GM12878 (cell line): ENCODE measurements around the gene TSNAX. TPM values are rescaled to one million over a fixed set of nuclear protein-coding genes. Genes with fewer than 3 reads are reported as not detected.

ENCODE experiments used
- ATAC-seq: fragments of 200-7000 bp; cut with Tn5 transposase; 3 replicates; pipeline ENCODE4 v1.9.1; 2020; ENCODE audit warnings: mild to moderate bottlenecking, moderate library complexity
- BruUV-seq: library from RNA; stranded (reverse); fragments of 400-500 nt; replicated peaks from 2 replicates; lab custom pipeline; 2021; lab: Mats Ljungman, UMichigan
- CTCF ChIA-PET: fragments of 300-600 bp; sonication (Branson Sonifier 250); formaldehyde crosslinking; extraction: SDS; loops from one replicate; lab custom pipeline; 2021; ENCODE audit warnings: inconsistent platforms; lab: Yijun Ruan, JAX
- POLR2A ChIA-PET: fragments of 350-600 bp; formaldehyde crosslinking; extraction: SDS; loops from one replicate; lab custom pipeline; 2021; ENCODE audit warnings: inconsistent platforms; lab: Charles Lee
- RAD21 ChIA-PET: fragments of 300-600 bp; sonication (Branson Sonifier 250); formaldehyde crosslinking; loops from one replicate; lab custom pipeline; 2023; ENCODE audit warnings: antibody characterized with exemption; ENCODE audit not compliant: unreplicated experiment; lab: Charles Lee
- SMC1A ChIA-PET: fragments of 300-600 bp; sonication (Branson Sonifier 250); formaldehyde crosslinking; loops from one replicate; lab custom pipeline; 2023; ENCODE audit not compliant: unreplicated experiment, uncharacterized antibody; lab: Charles Lee
- DNase-seq: peaks from one replicate; pipeline ENCODE4 v3.0.0-alpha.2; 2011; ENCODE audit warnings: low read depth, low spot score
- FAIRE-seq: peaks from 3 replicates; lab custom pipeline; 2011; peaks lifted over from hg19 to GRCh38; lab: Jason Lieb, UNC
- H2AFZ ChIP-seq: 2 replicates; pipeline ENCODE4 v1.6.0; 2011; ENCODE audit warnings: low read depth, low read length, control low read depth; ENCODE audit not compliant: control insufficient read depth
- H3K27ac ChIP-seq: 2 replicates; pipeline ENCODE4 v1.5.1; 2011; ENCODE audit warnings: control low read depth; ENCODE audit not compliant: control insufficient read depth, insufficient read depth
- H3K27me3 ChIP-seq, 2 experiments: replicated peaks in 1 of 2; 2 replicates each; pipeline versions ENCODE4 v1.6.0 to v1.6.1; 2011; ENCODE audit warnings: low read length in 1 of 2; ENCODE audit not compliant: control insufficient read depth in 2 of 2, insufficient read depth in 2 of 2
- H3K36me3 ChIP-seq, 2 experiments: 2 replicates each; pipeline ENCODE4 v1.5.1; 2011; ENCODE audit warnings: low read length in 1 of 2; ENCODE audit not compliant: control insufficient read depth in 2 of 2, insufficient read depth in 2 of 2
- H3K4me1 ChIP-seq: 2 replicates; pipeline ENCODE4 v1.6.1; 2011; ENCODE audit warnings: mild to moderate bottlenecking, low read length, moderate library complexity, mixed read lengths; ENCODE audit not compliant: control insufficient read depth, insufficient read depth
- H3K4me2 ChIP-seq: 2 replicates; pipeline ENCODE4 v1.6.0; 2011; ENCODE audit warnings: control low read depth; ENCODE audit not compliant: control insufficient read depth, insufficient read depth
- H3K4me3 ChIP-seq: fragments of 200-600 bp; sonication (generic); 2 replicates; pipeline ENCODE4 v1.5.1; 2016
- H3K79me2 ChIP-seq: 2 replicates; pipeline ENCODE4 v1.6.0; 2011; ENCODE audit warnings: low read length; ENCODE audit not compliant: control insufficient read depth, insufficient read depth
- H3K9ac ChIP-seq: 2 replicates; pipeline ENCODE4 v1.8.0; 2011; ENCODE audit warnings: low read length, control low read depth, mixed read lengths; ENCODE audit not compliant: control insufficient read depth, insufficient read depth
- H3K9me3 ChIP-seq: replicated peaks from 3 replicates; pipeline ENCODE4 v1.5.1; 2011; ENCODE audit warnings: mild to moderate bottlenecking, low read length; ENCODE audit not compliant: control insufficient read depth, insufficient read depth
- H4K20me1 ChIP-seq: 2 replicates; pipeline ENCODE4 v1.6.0; 2011; ENCODE audit not compliant: control insufficient read depth, insufficient read depth
- BRCA1 ChIP-seq: IDR thresholded peaks from 2 replicates; pipeline ENCODE4 v1.6.1; 2011; ENCODE audit warnings: low read depth, low read length, improper control_type of control experiment
- CBX3 ChIP-seq: fragments of 200-600 bp; sonication (generic); IDR thresholded peaks from 2 replicates; pipeline ENCODE4 v1.6.1; 2016; ENCODE audit warnings: low read depth, borderline replicate concordance
- CTCF ChIP-seq, 3 experiments: IDR thresholded peaks in 2 of 3; conservative IDR thresholded peaks in 1 of 3; 2 replicates each; pipeline ENCODE4 v1.5.1; 2011; ENCODE audit warnings: low read depth in 3 of 3, low read length in 3 of 3, mild to moderate bottlenecking in 3 of 3, control low read depth in 2 of 3, moderate library complexity in 2 of 3, inconsistent platforms in 1 of 3, mixed read lengths in 1 of 3; ENCODE audit not compliant: control insufficient read depth in 2 of 3, insufficient read depth in 1 of 3; ENCODE audit errors: extremely low read depth in 1 of 3
- FOXK2 ChIP-seq: fragments of 450-650 bp; IDR thresholded peaks from 2 replicates; pipeline ENCODE4 v1.6.1; 2017; ENCODE audit warnings: mild to moderate bottlenecking, moderate library complexity
- NFYB ChIP-seq: IDR thresholded peaks from 2 replicates; pipeline ENCODE4 v1.6.1; 2011; ENCODE audit warnings: low read depth, mild to moderate bottlenecking, low read length, improper control_type of control experiment, moderate library complexity; ENCODE audit not compliant: insufficient read depth
- NKRF ChIP-seq: fragments of 450-650 bp; conservative IDR thresholded peaks from 2 replicates; pipeline ENCODE4 v1.6.1; 2017; ENCODE audit warnings: mild to moderate bottlenecking, moderate library complexity
- NR2C2 ChIP-seq: IDR thresholded peaks from 2 replicates; pipeline ENCODE4 v1.6.1; 2011; ENCODE audit warnings: borderline replicate concordance, low read depth; ENCODE audit not compliant: control insufficient read depth, insufficient read length
- PML ChIP-seq: IDR thresholded peaks from 2 replicates; pipeline ENCODE4 v1.6.1; 2012; ENCODE audit warnings: low read length, inconsistent platforms
- RAD21 ChIP-seq: IDR thresholded peaks from 2 replicates; pipeline ENCODE4 v1.6.1; 2011; ENCODE audit warnings: mild to moderate bottlenecking, low read depth, low read length, moderate library complexity; ENCODE audit not compliant: insufficient read depth
- RUNX3 ChIP-seq: IDR thresholded peaks from 2 replicates; pipeline ENCODE4 v1.6.1; 2012; ENCODE audit warnings: low read length, inconsistent platforms
- SMAD1 ChIP-seq: fragments of 450-650 bp; IDR thresholded peaks from 2 replicates; pipeline ENCODE4 v1.6.1; 2018; ENCODE audit warnings: mild to moderate bottlenecking, low read depth; ENCODE audit not compliant: partially characterized antibody
- SMC3 ChIP-seq: IDR thresholded peaks from 2 replicates; pipeline ENCODE4 v1.6.1; 2011; ENCODE audit warnings: low read length, improper control_type of control experiment, borderline replicate concordance
- STAT3 ChIP-seq: IDR thresholded peaks from 2 replicates; pipeline ENCODE4 v1.6.1; 2011; ENCODE audit warnings: low read depth, low read length, improper control_type of control experiment
- SUPT20H ChIP-seq: IDR thresholded peaks from 2 replicates; pipeline ENCODE4 v1.6.1; 2011; ENCODE audit warnings: low read depth, mild to moderate bottlenecking, low read length, moderate library complexity, borderline replicate concordance; ENCODE audit not compliant: control insufficient read depth
- YY1 ChIP-seq: IDR thresholded peaks from 2 replicates; pipeline ENCODE4 v1.6.1; 2011; ENCODE audit warnings: low read depth, mild to moderate bottlenecking, low read length
- WGBS: methylation state at CpG from one replicate; pipeline ENCODE4 v1.1.6; 2016; ENCODE audit warnings: low lambda C conversion rate; ENCODE audit not compliant: insufficient replicate concordance, insufficient coverage; ENCODE audit errors: missing lambda C conversion rate; 5-methylcytosine and 5-hydroxymethylcytosine counted together
- in situ Hi-C: fragments of 300-500 bp; cut with MboI; formaldehyde crosslinking; loops from 9 replicates; pipeline ENCODE4 v1.14.3; 2018; ENCODE audit warnings: mixed read lengths
- intact Hi-C: fragments of 100-400 bp; cut with micrococcal nuclease; formaldehyde crosslinking; loops from one replicate; pipeline ENCODE4 v1.14.2; 2022; ENCODE audit not compliant: unreplicated experiment
- polyA plus RNA-seq, 11 experiments: library from polyadenylated mRNA; depleted of rRNA in 4 of 11; unstranded in 6 of 11; stranded (reverse) in 5 of 11; fragments of >200 nt; fragmentation: Nextera tagmentation in 4 of 11; fragmentation: Illumina TruSeq in 1 of 11; extraction: Ambion mirVana in 4 of 11; extraction: Trizol in 1 of 11; gene quantifications; 1 replicate in 1 of 11; 2 replicates in 10 of 11; pipeline versions ENCODE4 v1.2.1 to v1.2.3, GENCODE V29; 2011 to 2016; ENCODE audit warnings: inconsistent platforms in 2 of 11, missing spikeins in 2 of 11, low read depth in 1 of 11
- total RNA-seq, 4 experiments: library from RNA; depleted of rRNA in 3 of 4; stranded (reverse); fragments of >200 nt in 3 of 4; fragmentation: Illumina TruSeq in 1 of 4; extraction: Trizol in 1 of 4; gene quantifications; 2 replicates each; pipeline versions ENCODE4 v1.2.1 to v1.2.3, GENCODE V29; 2013 to 2021

TSNAX gene
- total and polyA plus RNA-seq, 10 of the 15 experiments (the other 5 are each of a cell fraction or from before 2014, with no cell fraction given) = 24.8 to 49.7 (median 35.6) TPM

GRCh38 chr1:231549733-231550447 is 21.4 kb downstream of the TSNAX start (continued):
- no peak for TF ChIP-seq NFYB
- TF ChIP-seq NR2C2 = no peak
- TF ChIP-seq SUPT20H = no peak
- no peak for TF ChIP-seq PML
- TF ChIP-seq RUNX3 = no peak
- no peak for TF ChIP-seq STAT3
- no peak for TF ChIP-seq BRCA1
- no peak for TF ChIP-seq SMAD1

- no peak for FAIRE-seq
- Histone ChIP-seq H3K4me3 (no peak overlapping the region), H4K20me1 (no peaks in the 10 kb centered on the region), H3K9me3 (no peaks in the 10 kb centered on the region), H3K27ac (no peak overlapping the region), H3K36me3 (no peaks in the 10 kb centered on the region; a peak in 1 of 4 replicates), H3K4me2 (no peak overlapping the region), H2AFZ (no peak overlapping the region), H3K9ac (no peak overlapping the region)
- CTCF ChIA-PET = interaction anchor here (0.6 to 1.5 kb wide), 3 partner anchors 14 to 193 kb away, joined by 3 to 8 read pairs (median 4); no protein-coding TSS in a partner anchor
- in situ Hi-C loops = no loop called here
- intact Hi-C loops = loop anchor here (1.0 kb wide), 1 partner anchor 192 kb away; no protein-coding TSS in a partner anchor
- WGBS = 44% methylated on average over 2 of the region's 2 CpGs
- RAD21 ChIA-PET = interaction anchor here (0.8 kb wide), 1 partner anchor 193 kb away, joined by 4 read pairs; no protein-coding TSS in a partner anchor
- TF ChIP-seq YY1 (0 out of 2 replicates have a peak, but pooled peaks have one; percentile 16), CBX3 (no peak), RAD21 (peak; percentile 65), FOXK2 (no peak), NKRF (no peak), SMC3 (peak; percentile 55; the same call in 1 of the 2 replicates), CTCF (IDR thresholded peaks at IDR 0.05 in 2 of 3, conservative IDR thresholded peaks at IDR 0.05 in 1 of 3; ENCODE audit: control insufficient read depth in 2 of 3, extremely low read depth in 1 of 3, insufficient read depth in 1 of 3, low read depth in 3 of 3, low read length in 3 of 3) (peak; percentile 45 to 51 (median 51); a peak in 5 of 6 replicates)
- TF ChIP-seq, all 136 proteins: peak for 4
- DNase-seq = no peak
- Histone ChIP-seq H3K79me2 (no peaks in the 10 kb centered on the region), H3K4me1 (no peaks in the 10 kb centered on the region), H3K27me3 (no peaks in the 10 kb centered on the region)
- BruUV-seq = no TSS peak
- peak; percentile 86 for ATAC-seq
- POLR2A ChIA-PET = no interaction called here
- SMC1A ChIA-PET = interaction anchor here (1.1 kb wide), 1 partner anchor 193 kb away, joined by 4 read pairs; no protein-coding TSS in a partner anchor
Observed at GRCh38 chr1:231550448-231550781, 21.9 kb downstream of the TSNAX start.
